GM12864 (cell line): Measurements from ENCODE around the gene NDRG2.

Experiments
- DNase-seq: peaks from one replicate; pipeline ENCODE4 v3.0.0-alpha.2; 2011; ENCODE audit warnings: low read depth
- H3K4me3 ChIP-seq: 2 replicates; pipeline ENCODE4 v1.5.1; 2011; ENCODE audit warnings: mild to moderate bottlenecking, low read depth, low read length, control low read depth
- CTCF ChIP-seq: IDR thresholded peaks from 2 replicates; pipeline ENCODE4 v1.5.1; 2011; ENCODE audit warnings: low read depth, mild to moderate bottlenecking, moderate library complexity, low read length, control low read depth, inconsistent platforms; ENCODE audit errors: missing control alignments

The NDRG2 gene

GRCh38 chr14:21060614-21061346, 35.9 kb upstream of the NDRG2 start:
- no peak for TF ChIP-seq CTCF
- H3K4me3 ChIP-seq = no peak overlapping the region

DNA sequence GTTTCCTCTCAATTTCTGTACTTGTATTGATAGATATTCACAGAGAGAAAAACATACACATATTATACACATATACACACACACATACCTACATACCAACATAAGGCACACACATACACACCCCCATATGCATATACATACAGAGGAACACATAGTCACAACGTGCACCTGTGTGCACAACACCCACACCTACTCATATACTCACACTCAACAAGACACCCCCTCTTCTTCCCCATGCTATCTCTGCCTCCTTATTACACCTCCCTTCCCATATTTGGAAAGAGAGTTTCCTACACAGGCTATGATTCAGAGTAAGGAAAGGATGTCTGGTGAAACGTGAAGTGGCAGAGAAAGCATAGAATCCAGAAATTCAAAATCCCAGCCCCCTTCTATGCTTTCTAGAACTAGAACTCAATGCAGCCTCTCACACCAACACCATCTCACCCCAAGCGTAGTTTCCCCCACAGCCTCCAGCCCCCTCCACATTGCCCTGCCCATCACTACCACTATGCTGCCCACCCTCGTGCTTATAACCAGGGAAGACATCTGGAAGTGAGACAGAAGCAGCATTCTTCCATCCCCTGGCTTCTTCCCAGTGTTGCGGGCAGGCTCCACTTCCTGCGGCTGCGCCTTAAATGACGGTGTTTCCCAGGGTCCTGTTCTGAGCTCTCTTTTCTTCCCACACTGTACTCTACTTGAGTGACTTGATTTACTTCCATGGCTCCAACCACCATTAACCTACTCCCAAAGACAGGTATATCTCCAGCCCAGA, 35.2 kb upstream of the NDRG2 start:
- no peak overlapping the region for H3K4me3 ChIP-seq
- no peak for DNase-seq
- TF ChIP-seq CTCF = no peak

More at GRCh38 chr14:21060614-21061346, 35.9 kb upstream of the NDRG2 start:
- DNase-seq = no peak

DNA sequence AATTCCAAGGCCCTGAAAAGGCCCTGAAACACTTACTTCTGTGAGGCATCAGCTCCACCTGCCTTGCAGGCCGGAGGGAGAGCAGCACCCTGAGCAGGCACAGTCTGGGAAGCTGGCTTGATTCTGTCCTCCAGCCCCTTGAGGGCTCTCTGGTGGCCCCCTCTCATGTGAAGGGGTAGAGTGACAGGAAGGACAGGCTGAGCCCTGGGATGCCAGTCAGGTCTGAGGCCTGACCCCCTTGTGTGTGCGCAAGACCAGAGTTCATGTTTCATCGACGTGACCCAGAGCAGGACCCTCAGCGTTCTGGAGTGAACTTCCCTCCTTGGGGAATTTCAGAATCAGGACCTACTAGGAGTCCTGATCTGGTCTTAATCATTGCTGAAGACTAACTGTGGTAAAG, 34.0 kb upstream of the NDRG2 start:
- no peak for TF ChIP-seq CTCF
- DNase-seq = no peak
- H3K4me3 ChIP-seq = no peak overlapping the region

- no peak for TF ChIP-seq CTCF
- no peak for DNase-seq
- H3K4me3 ChIP-seq = no peak within 1 kb of the TSS
These were observed 33.2 kb upstream of the NDRG2 start, which contains the start of gene RNASE8 for GRCh38 chr14:21057803-21058675. TSS of gene RNASE8 (plus strand) at chr14:21057822. CDS start at chr14:21057893, 71 bp downstream.

- TF ChIP-seq CTCF = no peak
- DNase-seq = no peak
- H3K4me3 ChIP-seq = no peak overlapping the region
These were observed 31.8 kb upstream of the NDRG2 start for GRCh38 chr14:21056520-21057163.

DNA sequence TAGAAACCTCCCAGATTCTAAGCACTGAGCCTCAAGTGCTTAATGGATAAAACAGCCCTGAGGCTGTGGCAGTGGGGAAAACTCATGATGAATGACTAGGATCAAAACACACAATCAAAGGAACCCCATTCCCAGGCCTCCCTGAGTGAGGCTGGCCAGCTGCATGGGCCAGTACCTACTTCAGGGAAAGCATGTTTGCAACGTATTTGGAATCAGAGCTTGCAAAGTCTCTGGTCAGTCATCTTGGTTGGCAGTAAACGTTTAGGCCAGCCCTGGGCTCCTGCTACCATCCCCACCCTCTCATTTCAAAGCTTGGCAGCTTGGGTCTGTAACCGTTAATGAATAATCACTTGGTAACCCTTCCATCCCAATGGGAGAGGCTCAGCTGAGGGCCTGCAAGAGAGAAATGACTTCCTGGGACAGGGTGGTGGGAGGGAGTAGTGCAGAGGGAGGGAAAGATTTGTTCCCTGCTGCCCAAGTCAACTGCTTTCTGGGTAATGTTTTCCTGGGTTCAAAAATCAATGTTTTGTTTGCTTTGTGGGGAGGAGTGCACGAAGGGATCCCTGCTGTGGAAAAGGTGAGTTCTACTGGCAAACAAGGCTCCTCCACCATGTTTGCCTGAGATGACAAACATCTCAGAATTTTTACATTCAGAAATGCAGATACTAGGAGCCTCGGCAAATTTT, 30.7 kb upstream of the NDRG2 start:
- no peak for TF ChIP-seq CTCF
- H3K4me3 ChIP-seq = no peak overlapping the region
- no peak for DNase-seq
